Lung (tissue), 12 donors: Measurements from ENCODE around the gene SNRK. TPM values are rescaled to one million over a fixed set of nuclear protein-coding genes. Genes with fewer than 3 reads are reported as not detected.

ENCODE experiments used
- ATAC-seq: fragments of 200-7000 bp; cut with Tn5 transposase; one replicate; pipeline ENCODE4 v1.9.1; 2020; ENCODE audit warnings: moderate number of reproducible peaks; ENCODE audit not compliant: insufficient read depth, low FRiP score
- DNase-seq, 3 donors: peaks; one replicate each; pipeline ENCODE4 v3.0.0-alpha.2; 2013 to 2017
- H3K27ac ChIP-seq, 2 donors: one replicate each; pipeline ENCODE4 v1.5.1; 2013; ENCODE audit warnings: mild to moderate bottlenecking in 2 of 2, moderate library complexity in 2 of 2, control low read depth in 1 of 2, inconsistent platforms in 1 of 2, low read depth in 1 of 2, low read length in 1 of 2
- H3K27me3 ChIP-seq, 3 donors: one replicate each; pipeline ENCODE4 v1.5.1; 2013; ENCODE audit warnings: low read length in 2 of 3; ENCODE audit not compliant: control insufficient read depth in 3 of 3, insufficient read depth in 3 of 3
- H3K36me3 ChIP-seq, 4 donors: one replicate each; pipeline ENCODE4 v1.5.1; 2013; ENCODE audit warnings: low read length in 4 of 4, mild to moderate bottlenecking in 1 of 4, moderate library complexity in 1 of 4; ENCODE audit not compliant: control insufficient read depth in 4 of 4, insufficient read depth in 4 of 4
- H3K4me1 ChIP-seq, 5 donors: one replicate each; pipeline ENCODE4 v1.5.1; 2013; ENCODE audit warnings: low read length in 5 of 5, mild to moderate bottlenecking in 2 of 5, moderate library complexity in 1 of 5; ENCODE audit not compliant: control insufficient read depth in 5 of 5, insufficient read depth in 5 of 5
- H3K4me3 ChIP-seq: one replicate; pipeline ENCODE4 v1.5.1; 2013; ENCODE audit warnings: mild to moderate bottlenecking, control low read depth, moderate library complexity
- H3K9ac ChIP-seq, 2 donors: one replicate each; pipeline ENCODE4 v1.5.1; 2013; ENCODE audit warnings: low read length in 2 of 2, control low read depth in 1 of 2; ENCODE audit not compliant: insufficient read depth in 1 of 2
- H3K9me3 ChIP-seq, 4 donors: one replicate each; pipeline ENCODE4 v1.5.1; 2013; ENCODE audit warnings: low read length in 3 of 4, mild to moderate bottlenecking in 1 of 4, moderate library complexity in 1 of 4; ENCODE audit not compliant: control insufficient read depth in 4 of 4, insufficient read depth in 3 of 4
- CTCF ChIP-seq: IDR thresholded peaks from 2 replicates; pipeline ENCODE4 v1.5.1; 2012; ENCODE audit warnings: mild to moderate bottlenecking; ENCODE audit errors: control extremely low read depth, extremely low read depth
- WGBS, 2 donors: extraction: QIAGEN DNeasy Blood & Tissue Kit; methylation state at CpG; one replicate each; pipeline ENCODE4 v1.1.7; 2013; 5-methylcytosine and 5-hydroxymethylcytosine counted together
- polyA plus RNA-seq, 2 donors: library from polyadenylated mRNA; stranded (reverse); fragments of 200-250 nt; gene quantifications; one replicate each; pipeline ENCODE4 v1.2.1, GENCODE V29; 2013
- total RNA-seq, 2 donors: library from RNA; depleted of rRNA in 1 of 2; stranded (reverse); fragments of >200 nt in 1 of 2; gene quantifications; one replicate each; pipeline ENCODE4 v1.2.1, GENCODE V29; 2014 to 2021
- donor health status: control.
- donor health status: control.
- donor health status: Bipolar disorder and iron deficiency.
- donor health status: healthy.
- donor health status: DM: yes; HTN: yes; CAD: no.

SNRK gene
- total and polyA plus RNA-seq, 4 donors, result 19.2 to 139 (median 45.6) TPM

GRCh38 chr3:43326891-43327581 is 40.7 kb downstream of the SNRK start:
- 20 to 29% methylated on average over 3 of the region's 3 CpGs for whole genome bisulfite sequencing, 2 donors
- Histone ChIP-seq H3K4me1 (peaks cover 0 to 23% (median 6%) of the 10 kb centered on the region in 5 donors), H3K36me3 (peaks cover 0 to under 1% (median 0%) of the 10 kb centered on the region in 4 donors), H3K27me3 (no peaks in the 10 kb centered on the region), H3K9me3 (no peaks in the 10 kb centered on the region), H3K9ac (peak overlapping the region in 1 of 2 donors; percentile 44), H3K27ac (peak overlapping the region in 1 of 2 donors; percentile 56), H3K4me3 (no peak overlapping the region)
- TF ChIP-seq CTCF, result no peak
- DNase-seq (peak in 2 of 3 donors; percentile 21 to 64), ATAC-seq (no peak)

GRCh38 chr3:43327582-43327979 is 41.2 kb downstream of the SNRK start:
- H3K36me3 ChIP-seq, result peaks cover 0 to 2% (median 0%) of the 10 kb centered on the region in 4 donors
- DNase-seq (no peak), ATAC-seq (no peak)
- no peak for TF ChIP-seq CTCF
- H3K9me3 ChIP-seq, result no peaks in the 10 kb centered on the region
- no peaks in the 10 kb centered on the region for H3K27me3 ChIP-seq
- no peak overlapping the region for H3K27ac ChIP-seq
- no peak overlapping the region for H3K9ac ChIP-seq
- no peak overlapping the region for H3K4me3 ChIP-seq
- peaks cover 0 to 23% (median 6%) of the 10 kb centered on the region in 5 donors for H3K4me1 ChIP-seq

GRCh38 chr3:43328653-43329052 is 42.3 kb downstream of the SNRK start:
- TF ChIP-seq CTCF, result no peak
- no peak overlapping the region for H3K4me3 ChIP-seq
- H3K36me3 ChIP-seq, result peaks cover 0 to 6% (median 2%) of the 10 kb centered on the region in 4 donors
- no peaks in the 10 kb centered on the region for H3K27me3 ChIP-seq
- H3K9me3 ChIP-seq, result no peaks in the 10 kb centered on the region
- H3K27ac ChIP-seq, result peak overlapping the region in 1 of 2 donors; percentile 1
- DNase-seq (no peak), ATAC-seq (no peak)
- H3K4me1 ChIP-seq, result peaks cover 0 to 23% (median 6%) of the 10 kb centered on the region in 5 donors
- no peak overlapping the region for H3K9ac ChIP-seq

GRCh38 chr3:43330981-43331380 is 44.6 kb downstream of the SNRK start:
- peaks cover 0 to under 1% (median 0%) of the 10 kb centered on the region in 4 donors for H3K9me3 ChIP-seq
- WGBS, 2 donors, result 30 to 41% methylated on average over 1 of the region's 1 CpG
- DNase-seq, result no peak
- no peak overlapping the region for H3K9ac ChIP-seq
- H3K27ac ChIP-seq, result no peak overlapping the region
- no peak for TF ChIP-seq CTCF
- no peaks in the 10 kb centered on the region for H3K27me3 ChIP-seq
- H3K36me3 ChIP-seq, result peaks cover 4 to 19% (median 11%) of the 10 kb centered on the region in 4 donors
- peaks cover 0 to 18% (median 5%) of the 10 kb centered on the region in 5 donors for H3K4me1 ChIP-seq
- no peak for ATAC-seq
- no peak overlapping the region for H3K4me3 ChIP-seq
